ENCODE results near the gene RABAC1. TPM values are rescaled to one million over a fixed set of nuclear protein-coding genes. Genes with fewer than 3 reads are reported as not detected.
A peak's percentile ranks its signal among the peaks of the same experiment; 100 is the strongest.

The RABAC1 gene, protein sequence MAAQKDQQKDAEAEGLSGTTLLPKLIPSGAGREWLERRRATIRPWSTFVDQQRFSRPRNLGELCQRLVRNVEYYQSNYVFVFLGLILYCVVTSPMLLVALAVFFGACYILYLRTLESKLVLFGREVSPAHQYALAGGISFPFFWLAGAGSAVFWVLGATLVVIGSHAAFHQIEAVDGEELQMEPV
- 89.0 TPM for total RNA-seq
- 339 TPM for polyA plus RNA-seq

DNA sequence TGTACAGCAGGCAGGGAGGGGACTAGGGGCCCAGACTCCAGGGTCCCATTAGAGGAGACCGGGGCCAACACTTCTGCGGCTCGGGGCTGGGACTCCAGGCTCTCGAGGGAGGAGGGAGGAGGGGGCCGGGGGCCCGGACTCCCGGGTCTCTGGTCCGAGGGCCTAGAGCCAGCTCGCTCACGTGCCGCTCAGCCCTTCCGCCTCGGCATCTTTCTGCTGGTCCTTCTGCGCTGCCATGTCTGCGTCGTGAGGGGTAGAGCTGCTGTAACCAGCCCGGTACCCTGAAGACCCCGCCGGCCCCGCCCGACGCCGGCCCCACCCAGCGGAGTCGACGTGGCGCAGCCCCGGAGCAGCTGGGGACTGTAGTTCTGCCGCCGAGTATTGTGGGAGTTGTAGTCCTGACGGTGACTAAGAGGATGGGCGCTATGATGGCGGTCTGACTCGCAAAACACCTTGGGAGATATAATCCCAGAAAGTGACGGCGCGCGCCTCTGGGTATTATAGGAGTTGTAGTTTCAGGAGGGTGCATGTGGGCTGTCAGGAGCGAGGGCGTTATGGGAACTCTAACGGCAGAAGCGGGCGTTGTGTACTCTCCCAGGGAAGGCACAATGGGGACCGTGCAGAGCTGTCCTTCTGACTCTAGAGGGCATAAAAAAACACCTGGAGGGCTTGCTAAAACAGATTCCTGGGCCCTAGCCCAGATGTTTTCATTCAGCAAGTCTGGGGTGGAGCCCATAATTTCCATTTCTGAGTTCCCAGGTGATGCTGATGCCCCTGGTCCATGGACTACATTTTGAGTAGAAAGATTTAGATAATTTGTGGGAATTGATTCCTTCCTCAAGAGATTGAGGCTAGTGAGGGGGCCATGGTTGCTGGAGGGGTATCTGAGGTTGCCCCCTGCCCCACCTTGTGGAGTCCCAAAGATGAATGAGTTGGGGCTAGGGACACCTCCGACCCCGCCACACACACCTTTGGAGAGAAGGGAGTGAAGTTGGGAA lies at the start of gene RABAC1:
RABAC1 (minus strand) TSS at position 266 of the 998 bp plus-strand sequence; CDS start at position 237, 29 bp downstream.
- 5% methylated on average over 46 of the region's 46 CpGs for WGBS
- Histone ChIP-seq H3K36me3 (ENCODE audit: insufficient read depth) (no peaks in the 10 kb centered on the region), H3K27ac (ENCODE audit: low read depth) (peak within 1 kb of the TSS; percentile 92), H3K4me1 (ENCODE audit: insufficient read depth) (no peaks in the 10 kb centered on the region), H3K4me3 (ENCODE audit: low read depth, low read length) (peak within 1 kb of the TSS; percentile 88)
- DNase-seq (ENCODE audit: extremely low spot score), result peak; percentile 90

DNA sequence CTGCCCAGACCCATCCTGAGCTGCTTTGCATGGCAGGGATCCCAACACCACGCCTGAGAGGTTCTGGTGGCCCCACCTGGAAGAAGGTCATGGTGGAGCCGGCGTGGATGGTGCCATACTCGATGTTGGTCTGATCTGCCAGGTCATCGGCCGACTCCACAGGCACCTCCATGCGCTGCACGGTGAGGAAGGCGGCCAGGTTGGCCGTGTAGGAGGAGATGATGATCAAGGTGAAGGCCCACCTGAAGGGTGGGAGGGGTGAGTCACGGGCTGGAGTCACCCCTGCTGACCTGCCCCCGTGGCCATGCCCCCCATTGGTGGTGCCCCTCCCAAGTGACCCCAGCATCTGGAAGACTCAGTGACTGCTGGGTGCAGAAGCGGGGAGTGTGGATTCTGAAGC lies 47.4 kb upstream of the RABAC1 start:
- 89% methylated on average over 13 of the region's 13 CpGs for WGBS
- Histone ChIP-seq H3K4me1 (ENCODE audit: insufficient read depth) (no peaks in the 10 kb centered on the region), H3K36me3 (ENCODE audit: insufficient read depth) (no peaks in the 10 kb centered on the region), H3K27ac (ENCODE audit: low read depth) (no peak overlapping the region), H3K4me3 (ENCODE audit: low read depth, low read length) (no peak overlapping the region)
- DNase-seq (ENCODE audit: extremely low spot score), result no peak

DNA sequence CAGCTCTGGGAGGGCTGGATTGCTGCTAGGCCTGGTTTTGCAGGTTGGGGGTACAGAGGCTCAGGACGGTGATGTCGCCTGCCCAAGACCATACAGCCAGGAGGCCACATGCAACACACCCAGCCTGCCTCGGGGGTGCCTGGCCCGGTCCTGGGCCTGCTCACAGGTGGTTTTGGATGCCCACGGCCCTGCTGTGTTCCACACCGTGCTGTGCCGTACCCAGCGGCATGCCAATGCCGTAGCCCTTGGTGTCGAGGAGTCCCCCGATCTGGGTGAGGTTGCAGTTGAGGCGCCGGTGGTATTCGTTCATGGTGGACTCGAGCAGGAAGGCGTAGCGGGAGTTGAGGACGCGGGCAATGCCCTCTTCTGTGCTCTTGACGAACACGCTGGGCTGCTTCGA lies 46.4 kb upstream of the RABAC1 start:
- H3K4me1 ChIP-seq (ENCODE audit: insufficient read depth), result no peaks in the 10 kb centered on the region
- H3K36me3 ChIP-seq (ENCODE audit: insufficient read depth), result no peaks in the 10 kb centered on the region
- no peak overlapping the region for H3K4me3 ChIP-seq (ENCODE audit: low read depth, low read length)
- WGBS, result 94% methylated on average over 22 of the region's 22 CpGs
- no peak overlapping the region for H3K27ac ChIP-seq (ENCODE audit: low read depth)
- DNase-seq (ENCODE audit: extremely low spot score), result no peak

DNA sequence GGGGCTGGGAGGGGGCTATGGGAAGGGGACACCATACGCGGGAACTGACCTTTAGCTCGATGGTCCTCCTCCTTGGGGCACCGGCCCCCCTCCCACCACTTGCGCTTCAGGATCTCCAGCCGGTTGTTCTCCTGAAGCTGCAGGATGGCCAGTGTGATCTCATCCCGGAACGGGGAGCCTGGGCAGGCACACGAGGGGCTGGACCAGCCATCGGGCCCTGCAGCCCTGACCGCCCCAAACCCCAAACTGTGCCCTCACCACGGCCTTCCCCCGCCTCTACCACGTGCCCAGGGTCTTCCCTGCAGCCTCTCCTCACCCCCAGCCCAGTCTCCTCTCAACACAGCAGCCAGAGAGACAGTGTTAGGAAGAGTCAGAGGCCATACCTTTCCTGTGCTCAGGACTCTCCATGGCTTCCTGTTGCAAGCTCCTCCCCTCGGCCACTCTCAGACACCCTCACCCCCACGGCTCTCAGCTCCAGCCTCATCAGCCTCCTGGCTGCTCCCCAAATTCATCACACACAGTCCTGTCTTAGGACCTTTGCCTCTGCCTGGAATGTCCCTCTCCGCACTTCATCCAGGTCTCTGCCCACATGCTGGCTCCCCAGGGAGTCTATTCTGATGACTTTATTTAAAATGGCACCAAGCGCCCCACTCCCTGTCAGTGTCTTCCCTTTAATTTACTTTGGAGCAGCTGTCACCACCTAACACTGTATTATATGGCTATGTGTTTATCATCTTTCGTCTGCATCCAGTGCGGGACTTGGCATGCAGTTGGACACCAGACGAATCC lies 44.6 kb upstream of the RABAC1 start:
- 80% methylated on average over 21 of the region's 21 CpGs for WGBS
- no peak overlapping the region for H3K27ac ChIP-seq (ENCODE audit: low read depth)
- no peak overlapping the region for H3K4me3 ChIP-seq (ENCODE audit: low read depth, low read length)
- no peak for DNase-seq (ENCODE audit: extremely low spot score)
- H3K36me3 ChIP-seq (ENCODE audit: insufficient read depth), result no peaks in the 10 kb centered on the region
- no peaks in the 10 kb centered on the region for H3K4me1 ChIP-seq (ENCODE audit: insufficient read depth)

DNA sequence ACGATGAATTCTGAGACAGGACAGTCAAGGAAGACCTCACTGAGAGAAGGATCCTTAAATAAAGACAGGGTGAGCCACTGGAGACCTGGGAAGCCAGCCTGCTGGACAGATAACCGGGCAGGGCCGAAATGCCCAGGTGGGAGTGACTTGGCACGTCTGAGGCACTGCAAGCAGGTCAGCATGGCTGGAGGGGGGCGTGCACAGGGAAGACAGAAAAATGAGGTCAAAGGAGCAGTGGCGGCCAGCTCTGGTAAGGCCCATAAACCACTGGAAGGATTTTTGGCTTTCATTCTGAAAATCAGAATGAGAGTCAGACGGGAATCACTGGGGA lies 40.7 kb upstream of the RABAC1 start:
- no peak overlapping the region for H3K27ac ChIP-seq (ENCODE audit: low read depth)
- H3K4me3 ChIP-seq (ENCODE audit: low read depth, low read length), result no peak overlapping the region
- DNase-seq (ENCODE audit: extremely low spot score), result no peak
- no peaks in the 10 kb centered on the region for H3K4me1 ChIP-seq (ENCODE audit: insufficient read depth)
- WGBS, result 80% methylated on average over 7 of the region's 7 CpGs
- no peaks in the 10 kb centered on the region for H3K36me3 ChIP-seq (ENCODE audit: insufficient read depth)

DNA sequence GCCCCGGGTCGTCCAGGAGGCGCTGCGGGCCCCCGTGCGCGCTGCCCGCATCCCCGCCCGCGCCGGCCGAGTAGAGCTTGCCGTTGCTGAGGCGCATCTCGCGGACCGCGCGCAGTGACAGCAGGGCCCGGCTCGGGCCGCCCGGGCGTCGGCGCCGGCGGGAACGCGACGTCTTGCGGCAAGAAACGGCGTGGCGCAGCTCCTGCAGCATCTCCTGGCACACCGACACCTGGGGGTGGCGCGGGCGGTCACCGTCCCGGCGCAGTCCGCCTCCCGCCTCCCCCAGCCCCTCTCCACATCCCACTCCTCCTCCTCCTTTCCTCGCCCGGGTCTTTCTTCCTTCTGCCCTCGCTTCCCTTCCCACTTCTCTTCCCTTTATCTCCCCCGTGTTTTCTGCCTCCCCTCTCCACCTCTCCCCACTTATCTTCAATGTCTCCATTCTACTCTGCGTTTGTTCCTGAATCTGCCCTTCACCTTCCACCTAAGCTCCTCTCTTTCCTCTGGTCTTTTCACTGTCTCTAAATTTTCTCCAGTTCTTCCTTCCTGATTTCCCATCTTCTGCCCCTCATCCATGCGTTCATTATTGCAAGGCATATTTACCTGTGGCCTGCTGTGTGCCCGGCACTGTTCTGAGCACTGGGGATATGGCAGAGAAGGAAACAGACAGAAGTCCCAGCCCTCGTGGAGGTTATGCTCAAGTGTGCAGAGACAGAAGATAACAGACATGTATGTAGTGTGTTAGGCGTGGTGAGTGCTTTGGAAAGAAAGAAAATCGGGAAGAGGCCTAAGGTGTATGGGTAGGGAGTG lies 40.2 kb upstream of the RABAC1 start:
- no peak for DNase-seq (ENCODE audit: extremely low spot score)
- WGBS, result 9% methylated on average over 55 of the region's 55 CpGs
- H3K4me3 ChIP-seq (ENCODE audit: low read depth, low read length), result no peak overlapping the region

DNA sequence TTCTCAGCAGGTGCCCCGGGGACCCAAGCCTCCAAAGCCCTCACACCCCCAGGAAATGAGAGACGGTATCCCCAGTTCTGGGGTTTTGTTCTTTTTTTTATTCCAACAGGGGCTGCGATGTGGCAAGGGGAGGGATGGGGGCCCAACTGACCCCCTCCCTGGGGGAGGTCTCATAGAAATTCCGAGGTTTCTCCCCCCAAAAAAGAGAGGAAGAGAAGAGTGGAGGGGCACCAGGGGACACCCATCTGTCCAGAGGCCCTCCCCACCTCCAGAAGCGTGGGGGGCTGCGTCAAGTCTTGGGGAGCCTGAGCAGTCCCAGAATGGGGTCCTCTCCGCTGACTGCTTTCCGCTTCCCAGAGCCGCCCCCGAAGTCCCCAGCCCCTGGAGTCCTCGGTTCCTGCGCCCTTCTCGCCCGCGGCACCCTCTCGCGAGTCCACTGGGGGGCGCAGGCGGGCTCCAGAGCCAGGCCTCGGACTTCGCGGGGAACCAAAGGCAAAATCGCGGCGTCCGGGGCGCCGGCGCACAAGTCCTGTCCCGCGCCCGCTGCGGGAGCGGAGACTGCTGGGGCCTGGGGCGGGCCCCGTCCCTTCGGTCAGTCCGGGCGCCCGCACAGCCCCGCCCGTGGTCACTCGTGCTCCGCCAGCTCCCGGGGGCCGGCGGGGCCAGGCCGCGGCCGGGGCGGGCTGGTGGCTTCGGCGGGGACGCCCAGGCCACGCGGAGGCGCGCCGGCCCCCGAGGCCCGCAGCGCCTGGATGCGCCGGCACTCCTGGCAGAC lies 39.3 kb upstream of the RABAC1 start:
- WGBS, result 3% methylated on average over 63 of the region's 64 CpGs
- no peak overlapping the region for H3K4me3 ChIP-seq (ENCODE audit: low read depth, low read length)
- no peak overlapping the region for H3K27ac ChIP-seq (ENCODE audit: low read depth)
- H3K36me3 ChIP-seq (ENCODE audit: insufficient read depth), result no peaks in the 10 kb centered on the region
- no peaks in the 10 kb centered on the region for H3K4me1 ChIP-seq (ENCODE audit: insufficient read depth)
- no peak for DNase-seq (ENCODE audit: extremely low spot score)

More for the DNA sequence above, 40.2 kb upstream of the RABAC1 start:
- Histone ChIP-seq H3K36me3 (ENCODE audit: insufficient read depth) (no peaks in the 10 kb centered on the region), H3K27ac (ENCODE audit: low read depth) (no peak overlapping the region), H3K4me1 (ENCODE audit: insufficient read depth) (no peaks in the 10 kb centered on the region)

DNA sequence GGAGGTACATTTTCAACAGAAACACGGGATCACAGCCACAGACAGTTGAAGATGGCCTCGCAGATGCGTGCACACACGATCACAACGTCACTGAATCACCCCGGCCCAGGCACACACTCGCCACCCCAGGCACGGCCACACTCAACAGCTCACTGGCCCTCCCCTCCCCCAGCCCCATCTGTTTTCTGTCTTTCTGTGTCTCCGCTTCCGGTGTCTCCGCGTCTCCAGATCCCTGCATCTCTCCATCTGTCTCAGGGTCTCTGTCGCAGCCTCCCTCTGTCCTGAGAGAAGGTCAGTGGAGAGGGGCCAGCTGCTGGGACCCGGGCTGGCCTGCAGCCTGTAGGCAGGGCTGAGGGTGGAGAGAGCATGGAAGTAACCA lies 38.7 kb upstream of the RABAC1 start:
- WGBS, result 3% methylated on average over 14 of the region's 14 CpGs
- DNase-seq (ENCODE audit: extremely low spot score), result no peak
- Histone ChIP-seq H3K27ac (ENCODE audit: low read depth) (no peak overlapping the region), H3K36me3 (ENCODE audit: insufficient read depth) (no peaks in the 10 kb centered on the region), H3K4me3 (ENCODE audit: low read depth, low read length) (no peak overlapping the region), H3K4me1 (ENCODE audit: insufficient read depth) (no peaks in the 10 kb centered on the region)

DNA sequence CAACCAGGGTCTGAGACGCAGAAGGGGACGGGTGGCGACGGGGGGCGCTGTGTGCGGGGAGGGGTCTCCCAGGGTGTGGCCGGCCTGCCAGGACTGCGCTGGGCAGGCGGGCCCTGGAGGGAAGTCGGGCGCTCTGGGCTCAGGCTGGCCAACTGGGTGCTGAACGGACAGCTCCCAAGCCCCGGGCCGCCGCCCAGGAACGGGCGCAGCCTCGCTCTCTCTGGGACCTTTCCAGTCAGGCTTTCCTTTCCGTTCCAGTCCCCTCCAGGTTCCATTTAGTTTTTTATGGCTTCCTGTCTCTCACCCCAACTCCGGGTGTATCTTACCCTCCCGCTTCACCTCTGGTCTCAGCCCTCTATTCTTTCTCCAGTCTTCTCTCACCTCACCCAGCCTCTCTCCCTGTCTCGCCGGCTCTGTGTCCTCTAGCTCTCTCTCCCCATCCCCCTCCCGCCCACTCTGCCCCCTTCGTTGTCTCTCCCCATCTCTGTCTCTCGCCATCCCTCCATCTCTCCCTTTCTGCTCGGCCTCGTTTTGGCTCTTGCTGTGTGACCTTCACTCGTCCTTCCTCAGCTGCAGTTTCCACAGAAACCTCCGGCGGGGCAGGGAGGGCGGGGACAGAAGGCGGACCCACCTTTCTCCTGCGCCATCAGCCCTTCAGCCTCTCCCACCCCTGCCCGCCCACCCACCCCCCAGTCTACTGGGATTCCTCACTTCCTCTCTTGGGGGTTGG lies 38.2 kb upstream of the RABAC1 start:
- no peaks in the 10 kb centered on the region for H3K36me3 ChIP-seq (ENCODE audit: insufficient read depth)
- DNase-seq (ENCODE audit: extremely low spot score), result no peak
- H3K4me1 ChIP-seq (ENCODE audit: insufficient read depth), result no peaks in the 10 kb centered on the region
- H3K4me3 ChIP-seq (ENCODE audit: low read depth, low read length), result no peak overlapping the region
- no peak overlapping the region for H3K27ac ChIP-seq (ENCODE audit: low read depth)
- WGBS, result 1% methylated on average over 35 of the region's 35 CpGs

DNA sequence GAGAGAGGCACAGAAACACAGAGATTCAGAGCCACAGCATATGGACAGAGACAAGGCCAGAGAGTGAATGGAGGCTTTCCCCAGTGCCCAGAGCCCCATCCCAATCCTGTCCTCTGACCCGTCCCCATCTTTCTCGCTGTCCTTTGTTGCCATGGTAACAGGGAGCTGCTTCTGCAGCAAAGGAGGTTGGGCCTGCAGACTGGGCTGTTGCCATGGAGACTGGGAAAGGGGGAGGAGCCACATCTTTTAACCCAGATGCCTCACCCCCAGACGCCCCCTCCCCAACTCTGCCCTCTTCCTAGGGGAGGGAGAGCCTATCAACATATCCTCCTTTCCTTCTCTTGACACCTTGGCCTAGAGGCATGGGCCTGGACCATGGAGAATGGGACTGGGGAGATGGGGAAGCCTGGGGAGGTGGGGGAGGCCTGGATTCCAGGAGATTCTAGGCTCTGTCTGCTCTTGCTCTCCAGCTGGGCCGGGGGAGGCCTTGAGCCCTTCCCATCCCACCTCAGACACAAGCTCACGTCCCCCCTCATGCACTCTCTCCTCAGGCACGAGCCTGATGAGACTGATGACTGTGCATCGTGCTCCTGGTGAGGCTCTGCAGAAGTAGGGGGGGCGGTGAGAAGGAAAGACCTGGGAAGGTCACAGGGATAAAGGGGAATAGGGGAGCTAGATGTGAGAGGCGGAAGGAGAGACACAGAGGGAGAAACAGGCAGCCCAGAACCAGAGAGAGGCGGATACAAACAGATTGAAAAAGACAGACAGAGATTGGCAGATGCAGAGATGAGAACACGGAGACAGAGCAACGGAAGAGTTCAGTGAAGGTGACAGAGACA lies 37.1 kb upstream of the RABAC1 start:
- WGBS, result 41% methylated on average over 12 of the region's 12 CpGs
- no peak overlapping the region for H3K27ac ChIP-seq (ENCODE audit: low read depth)
- no peaks in the 10 kb centered on the region for H3K4me1 ChIP-seq (ENCODE audit: insufficient read depth)
- H3K36me3 ChIP-seq (ENCODE audit: insufficient read depth), result no peaks in the 10 kb centered on the region
- DNase-seq (ENCODE audit: extremely low spot score), result peak; percentile 14
- no peak overlapping the region for H3K4me3 ChIP-seq (ENCODE audit: low read depth, low read length)

Data from urinary bladder (tissue), 4 donors.